Nephron (organoid): ENCODE data around the gene ZCRB1.

ENCODE experiments used
- H3K27ac Mint-ChIP-seq, 3 experiments: 2 replicates each; pipeline ENCODE4 v1.8.0; 2020; ENCODE audit warnings: mixed read lengths in 3 of 3, mild to moderate bottlenecking in 2 of 3, moderate library complexity in 1 of 3
- H3K27me3 Mint-ChIP-seq: 2 replicates; pipeline ENCODE4 v1.8.0; 2021; ENCODE audit warnings: low read depth, mild to moderate bottlenecking, moderate library complexity, mixed read lengths
- H3K36me3 Mint-ChIP-seq: 2 replicates; pipeline ENCODE4 v1.8.0; 2020; ENCODE audit warnings: low read depth, mixed read lengths
- H3K4me1 Mint-ChIP-seq: 2 replicates; pipeline ENCODE4 v1.8.0; 2020; ENCODE audit warnings: mixed read lengths
- H3K4me3 Mint-ChIP-seq, 3 experiments: 2 replicates each; pipeline ENCODE4 v1.8.0; 2020; ENCODE audit warnings: mild to moderate bottlenecking in 3 of 3, mixed read lengths in 3 of 3, moderate library complexity in 2 of 3
- H3K9me3 Mint-ChIP-seq: 2 replicates; pipeline ENCODE4 v1.8.0; 2020; ENCODE audit warnings: mixed read lengths
- CTCF ChIP-seq, 3 experiments: fragments of 200-600 bp; sonication (generic); IDR thresholded peaks; one replicate each; pipeline ENCODE4 v1.5.0; 2021; ENCODE audit warnings: antibody characterized with exemption in 3 of 3; ENCODE audit not compliant: unreplicated experiment in 3 of 3

The ZCRB1 gene

GRCh38 chr12:42286741-42287140, 39.2 kb downstream of the ZCRB1 start:
- TF ChIP-seq CTCF (IDR thresholded peaks at IDR 0.05; ENCODE audit: unreplicated experiment in 3 of 3): no peak
- peaks cover 4% of the 10 kb centered on the region for H3K9me3 Mint-ChIP-seq
- H3K27me3 Mint-ChIP-seq: no peaks in the 10 kb centered on the region
- H3K4me3 Mint-ChIP-seq: no peak overlapping the region
- peaks cover 13% of the 10 kb centered on the region for H3K4me1 Mint-ChIP-seq
- no peak overlapping the region for H3K27ac Mint-ChIP-seq
- no peaks in the 10 kb centered on the region for H3K36me3 Mint-ChIP-seq

- peaks cover 4% of the 10 kb centered on the region for H3K9me3 Mint-ChIP-seq
- H3K27me3 Mint-ChIP-seq: no peaks in the 10 kb centered on the region
- peaks cover 13% of the 10 kb centered on the region for H3K4me1 Mint-ChIP-seq
- no peak for TF ChIP-seq CTCF (IDR thresholded peaks at IDR 0.05; ENCODE audit: unreplicated experiment in 3 of 3)
- no peak overlapping the region for H3K4me3 Mint-ChIP-seq
- no peak overlapping the region for H3K27ac Mint-ChIP-seq
- no peaks in the 10 kb centered on the region for H3K36me3 Mint-ChIP-seq
These were observed 40.5 kb downstream of the ZCRB1 start for GRCh38 chr12:42285431-42285830.

GRCh38 chr12:42284876-42285275, 41.0 kb downstream of the ZCRB1 start:
- no peak for TF ChIP-seq CTCF (IDR thresholded peaks at IDR 0.05; ENCODE audit: unreplicated experiment in 3 of 3)
- H3K27me3 Mint-ChIP-seq: peaks cover 5% of the 10 kb centered on the region
- peaks cover 4% of the 10 kb centered on the region for H3K9me3 Mint-ChIP-seq
- H3K27ac Mint-ChIP-seq: no peak overlapping the region
- H3K36me3 Mint-ChIP-seq: no peaks in the 10 kb centered on the region
- no peak overlapping the region for H3K4me3 Mint-ChIP-seq
- peaks cover 13% of the 10 kb centered on the region for H3K4me1 Mint-ChIP-seq

GRCh38 chr12:42284157-42284556, 41.7 kb downstream of the ZCRB1 start:
- no peak overlapping the region for H3K27ac Mint-ChIP-seq
- peaks cover 4% of the 10 kb centered on the region for H3K9me3 Mint-ChIP-seq
- peaks cover 13% of the 10 kb centered on the region for H3K4me1 Mint-ChIP-seq
- no peak for TF ChIP-seq CTCF (IDR thresholded peaks at IDR 0.05; ENCODE audit: unreplicated experiment in 3 of 3)
- H3K4me3 Mint-ChIP-seq: no peak overlapping the region
- H3K36me3 Mint-ChIP-seq: no peaks in the 10 kb centered on the region
- H3K27me3 Mint-ChIP-seq: peaks cover 5% of the 10 kb centered on the region

- Mint-ChIP-seq H3K27me3 (peaks cover 7% of the 10 kb centered on the region), H3K4me1 (peaks cover 13% of the 10 kb centered on the region), H3K36me3 (no peaks in the 10 kb centered on the region), H3K27ac (no peak overlapping the region), H3K4me3 (no peak overlapping the region), H3K9me3 (peaks cover 4% of the 10 kb centered on the region)
- TF ChIP-seq CTCF (IDR thresholded peaks at IDR 0.05; ENCODE audit: unreplicated experiment in 3 of 3): no peak
These were observed 42.2 kb downstream of the ZCRB1 start for GRCh38 chr12:42283739-42284138.

- H3K4me1 Mint-ChIP-seq: peaks cover 16% of the 10 kb centered on the region
- peaks cover 9% of the 10 kb centered on the region for H3K27me3 Mint-ChIP-seq
- no peak overlapping the region for H3K27ac Mint-ChIP-seq
- H3K36me3 Mint-ChIP-seq: no peaks in the 10 kb centered on the region
- TF ChIP-seq CTCF (IDR thresholded peaks at IDR 0.05; ENCODE audit: unreplicated experiment in 3 of 3): no peak
- H3K9me3 Mint-ChIP-seq: no peaks in the 10 kb centered on the region
- H3K4me3 Mint-ChIP-seq: no peak overlapping the region
These were observed 43.6 kb downstream of the ZCRB1 start for GRCh38 chr12:42282294-42282693.
